IPS-18a (cell line): Measurements from ENCODE around the gene GPR68.

Source experiments
- H3K27ac ChIP-seq: one replicate; pipeline ENCODE4 v1.5.1; 2013; ENCODE audit warnings: low read length
- H3K27me3 ChIP-seq: one replicate; pipeline ENCODE4 v1.6.1; 2013; ENCODE audit warnings: mild to moderate bottlenecking, low read length; ENCODE audit not compliant: control insufficient read depth, insufficient read depth
- H3K36me3 ChIP-seq: one replicate; pipeline ENCODE4 v1.6.1; 2013; ENCODE audit warnings: low read depth, low read length; ENCODE audit not compliant: control insufficient read depth
- H3K4me1 ChIP-seq: one replicate; pipeline ENCODE4 v1.6.1; 2013; ENCODE audit warnings: low read depth, low read length; ENCODE audit not compliant: control insufficient read depth
- H3K4me3 ChIP-seq: one replicate; pipeline ENCODE4 v1.5.1; 2013; ENCODE audit warnings: low read length
- H3K9ac ChIP-seq: one replicate; pipeline ENCODE4 v1.6.1; 2013; ENCODE audit warnings: mild to moderate bottlenecking, low read length, moderate library complexity
- H3K9me3 ChIP-seq: one replicate; pipeline ENCODE4 v1.6.1; 2013; ENCODE audit warnings: low read depth, low read length; ENCODE audit not compliant: control insufficient read depth

Gene GPR68

GRCh38 chr14:91283666-91284065 lies 39.2 kb upstream of the GPR68 start:
- no peaks in the 10 kb centered on the region for H3K4me1 ChIP-seq
- peaks cover 31% of the 10 kb centered on the region for H3K36me3 ChIP-seq
- no peak overlapping the region for H3K27ac ChIP-seq

GRCh38 chr14:91282954-91283645 lies 38.6 kb upstream of the GPR68 start:
- Histone ChIP-seq H3K9ac (no peak overlapping the region), H3K36me3 (peaks cover 32% of the 10 kb centered on the region), H3K9me3 (no peaks in the 10 kb centered on the region), H3K27me3 (no peaks in the 10 kb centered on the region), H3K27ac (no peak overlapping the region), H3K4me3 (no peak overlapping the region), H3K4me1 (no peaks in the 10 kb centered on the region)

More at GRCh38 chr14:91283666-91284065, 39.2 kb upstream of the GPR68 start:
- no peaks in the 10 kb centered on the region for H3K9me3 ChIP-seq
- no peak overlapping the region for H3K4me3 ChIP-seq
- H3K27me3 ChIP-seq: no peaks in the 10 kb centered on the region
- H3K9ac ChIP-seq: no peak overlapping the region

DNA sequence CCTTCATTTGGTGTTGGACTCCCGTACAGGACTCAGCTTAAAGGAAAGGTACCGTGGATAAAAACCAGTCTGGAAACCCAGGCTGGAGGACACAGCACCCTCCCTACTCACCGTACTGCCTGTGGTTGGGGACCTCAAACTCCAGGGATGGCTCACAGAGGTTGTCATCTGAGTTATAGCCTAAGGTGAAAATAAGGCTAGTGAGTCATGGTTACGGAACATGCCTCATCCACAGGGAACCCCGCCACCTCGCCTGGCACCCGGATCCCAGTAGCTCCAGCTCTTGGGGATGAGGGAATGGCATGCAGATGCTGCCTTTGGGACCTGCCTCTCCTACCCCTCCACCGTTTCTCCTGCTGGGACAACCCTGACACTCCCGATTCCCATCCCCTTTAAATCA lies 36.8 kb upstream of the GPR68 start:
- Histone ChIP-seq H3K4me3 (no peak overlapping the region), H3K9me3 (no peaks in the 10 kb centered on the region), H3K27me3 (no peaks in the 10 kb centered on the region), H3K4me1 (no peaks in the 10 kb centered on the region), H3K27ac (no peak overlapping the region), H3K9ac (no peak overlapping the region), H3K36me3 (peaks cover 41% of the 10 kb centered on the region)

DNA sequence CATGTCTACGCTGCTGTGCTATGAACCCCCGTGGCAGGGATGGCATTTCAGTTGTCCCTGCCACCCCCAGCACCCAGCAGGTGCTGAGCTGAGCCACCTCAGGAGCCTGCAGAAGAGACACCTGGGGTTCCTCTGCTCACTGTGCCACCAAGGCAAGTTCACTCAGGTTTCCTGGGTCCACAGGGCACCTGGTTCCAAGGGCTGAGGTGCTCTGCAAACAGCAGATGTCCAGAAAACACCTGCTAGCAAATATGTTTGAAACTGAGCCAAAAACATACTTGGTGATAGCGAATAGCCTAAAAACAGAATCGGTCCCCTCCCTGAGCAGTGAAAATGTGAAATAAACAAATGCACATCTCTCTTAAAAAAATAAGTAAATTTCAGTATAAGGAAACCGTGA lies 35.6 kb upstream of the GPR68 start:
- H3K27ac ChIP-seq: no peak overlapping the region
- H3K4me1 ChIP-seq: no peaks in the 10 kb centered on the region
- no peak overlapping the region for H3K4me3 ChIP-seq
- no peaks in the 10 kb centered on the region for H3K27me3 ChIP-seq
- H3K9me3 ChIP-seq: no peaks in the 10 kb centered on the region
- H3K9ac ChIP-seq: no peak overlapping the region
- peaks cover 41% of the 10 kb centered on the region for H3K36me3 ChIP-seq

- Histone ChIP-seq H3K4me1 (no peaks in the 10 kb centered on the region), H3K9ac (no peak overlapping the region), H3K27me3 (no peaks in the 10 kb centered on the region), H3K9me3 (no peaks in the 10 kb centered on the region), H3K27ac (no peak overlapping the region), H3K36me3 (peaks cover 34% of the 10 kb centered on the region), H3K4me3 (no peak overlapping the region)
Measured at GRCh38 chr14:91279354-91279753, 34.9 kb upstream of the GPR68 start.

DNA sequence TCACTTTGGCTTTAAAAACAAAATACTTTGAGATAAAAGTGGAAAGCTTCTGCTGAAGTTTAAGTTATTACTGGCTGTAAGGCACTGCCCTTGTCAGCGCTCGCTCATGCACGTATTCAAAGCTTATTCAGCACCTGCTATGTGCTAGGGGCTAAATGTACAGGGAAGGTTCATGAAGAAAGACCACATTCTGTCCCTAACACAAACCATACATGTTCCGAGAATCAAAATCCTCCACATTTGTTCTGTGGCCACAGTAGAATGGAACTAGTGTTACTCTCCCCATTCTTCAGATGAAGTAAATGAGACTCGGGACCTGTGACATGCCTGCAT lies 33.8 kb upstream of the GPR68 start:
- Histone ChIP-seq H3K27me3 (no peaks in the 10 kb centered on the region), H3K9me3 (no peaks in the 10 kb centered on the region), H3K4me3 (no peak overlapping the region), H3K9ac (no peak overlapping the region), H3K4me1 (no peaks in the 10 kb centered on the region), H3K27ac (no peak overlapping the region), H3K36me3 (peaks cover 35% of the 10 kb centered on the region)

DNA sequence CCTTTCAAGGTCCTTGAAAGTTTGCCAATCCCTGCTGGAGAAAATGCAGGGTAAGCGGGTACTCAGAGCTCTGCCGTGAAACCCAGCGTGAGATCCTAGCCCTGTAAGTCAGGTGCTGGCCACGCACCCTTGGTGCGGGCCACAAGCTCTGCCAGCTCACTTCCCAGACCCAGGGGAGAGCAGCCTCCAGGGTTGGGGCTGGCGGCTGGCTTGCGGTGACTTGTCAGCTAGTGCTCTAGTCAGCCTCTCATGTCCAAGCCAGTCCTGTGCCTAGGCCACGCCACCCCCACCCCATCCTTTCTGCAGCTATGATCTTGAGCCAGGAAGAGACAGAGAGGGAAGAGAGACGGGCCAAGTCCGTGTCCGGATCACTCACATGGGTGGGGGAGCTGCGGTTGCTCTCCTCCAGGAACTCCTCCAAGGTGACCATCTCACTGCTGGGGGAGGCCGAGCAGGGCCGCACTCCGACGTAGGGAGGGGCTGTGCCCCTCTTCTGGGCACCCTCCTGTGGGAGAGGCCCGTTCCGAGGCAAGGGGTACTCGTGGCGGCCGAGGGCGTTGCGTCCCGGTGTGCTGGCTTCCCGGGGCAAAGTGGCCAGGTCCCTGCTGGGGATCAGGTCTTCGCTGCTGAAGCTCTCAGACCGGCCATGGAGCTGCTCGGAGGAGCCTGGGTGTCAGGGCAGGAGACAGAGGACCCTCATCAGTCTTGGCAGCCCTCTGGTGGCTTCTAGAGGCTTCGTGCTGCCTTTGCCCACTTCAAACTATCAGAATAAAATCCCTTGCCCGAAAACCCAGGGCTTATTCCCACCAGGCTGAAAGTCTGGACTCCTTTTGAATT lies 33.3 kb upstream of the GPR68 start:
- Histone ChIP-seq H3K4me3 (no peak overlapping the region), H3K4me1 (no peaks in the 10 kb centered on the region), H3K27ac (no peak overlapping the region), H3K9ac (no peak overlapping the region), H3K36me3 (peaks cover 37% of the 10 kb centered on the region), H3K27me3 (no peaks in the 10 kb centered on the region), H3K9me3 (no peaks in the 10 kb centered on the region)

DNA sequence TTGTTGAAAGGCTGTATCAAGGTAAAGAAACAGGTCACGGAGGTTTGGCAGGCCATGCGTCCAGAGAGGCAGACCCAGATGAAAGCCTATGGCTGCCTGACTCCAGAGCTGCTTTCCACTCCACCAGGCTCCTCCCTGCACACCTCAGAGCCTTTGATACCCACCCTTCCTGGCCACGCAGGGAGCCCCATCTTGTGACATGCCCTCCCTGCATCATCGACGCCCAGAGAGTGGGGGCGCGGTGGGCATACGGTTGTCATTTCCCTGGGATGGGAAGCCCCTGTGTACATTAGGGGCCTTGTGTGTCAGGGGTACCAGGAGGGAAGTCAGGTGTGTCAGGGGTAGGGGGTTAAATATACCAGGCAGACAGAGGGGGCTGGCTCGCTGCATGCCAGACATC lies 30.3 kb upstream of the GPR68 start:
- Histone ChIP-seq H3K4me3 (no peak overlapping the region), H3K36me3 (peaks cover 34% of the 10 kb centered on the region), H3K4me1 (no peaks in the 10 kb centered on the region), H3K27ac (no peak overlapping the region), H3K27me3 (no peaks in the 10 kb centered on the region), H3K9ac (no peak overlapping the region), H3K9me3 (no peaks in the 10 kb centered on the region)

GRCh38 chr14:91273885-91274273 lies 29.4 kb upstream of the GPR68 start:
- peaks cover 29% of the 10 kb centered on the region for H3K36me3 ChIP-seq
- H3K4me1 ChIP-seq: no peaks in the 10 kb centered on the region
- H3K9ac ChIP-seq: no peak overlapping the region
- H3K27ac ChIP-seq: no peak overlapping the region
- H3K9me3 ChIP-seq: no peaks in the 10 kb centered on the region
- no peaks in the 10 kb centered on the region for H3K27me3 ChIP-seq
- H3K4me3 ChIP-seq: no peak overlapping the region

GRCh38 chr14:91273273-91273884 lies 28.9 kb upstream of the GPR68 start:
- no peaks in the 10 kb centered on the region for H3K27me3 ChIP-seq
- no peak overlapping the region for H3K4me3 ChIP-seq
- H3K36me3 ChIP-seq: peaks cover 28% of the 10 kb centered on the region
- no peak overlapping the region for H3K27ac ChIP-seq
- H3K4me1 ChIP-seq: no peaks in the 10 kb centered on the region
- H3K9ac ChIP-seq: no peak overlapping the region
- H3K9me3 ChIP-seq: no peaks in the 10 kb centered on the region

- H3K9me3 ChIP-seq: no peaks in the 10 kb centered on the region
- H3K4me1 ChIP-seq: no peaks in the 10 kb centered on the region
- no peak overlapping the region for H3K27ac ChIP-seq
- peaks cover 20% of the 10 kb centered on the region for H3K36me3 ChIP-seq
- H3K4me3 ChIP-seq: no peak overlapping the region
- H3K27me3 ChIP-seq: no peaks in the 10 kb centered on the region
- H3K9ac ChIP-seq: no peak overlapping the region
Measured at GRCh38 chr14:91272341-91273272, 28.1 kb upstream of the GPR68 start.
